Heart left ventricle (tissue), 16 donors: ENCODE data around the gene RREB1. TPM values are rescaled to one million over a fixed set of nuclear protein-coding genes. Genes with fewer than 3 reads are reported as not detected.

ENCODE experiments used
- ATAC-seq, 4 donors: fragments of 200-7000 bp; cut with Tn5 transposase; one replicate each; pipeline ENCODE4 v1.9.1; 2020 to 2022; ENCODE audit warnings: moderate library complexity in 4 of 4, mild to moderate bottlenecking in 3 of 4, moderate number of reproducible peaks in 1 of 4
- DNase-seq, 5 donors: peaks; one replicate each; pipeline ENCODE4 v3.0.0-alpha.2; 2020
- H3K27ac ChIP-seq, 12 donors: fragments of 200-600 bp; sonication (generic) in 4 of 12; one replicate each; pipeline versions ENCODE4 v1.5.0 to v1.8.0; 2016 to 2022; ENCODE audit warnings: mild to moderate bottlenecking in 2 of 12
- H3K27me3 ChIP-seq, 9 donors: fragments of 200-600 bp; sonication (generic) in 2 of 9; one replicate each; pipeline versions ENCODE4 v1.5.1 to v1.8.0; 2016 to 2022; ENCODE audit warnings: mild to moderate bottlenecking in 3 of 9
- H3K36me3 ChIP-seq, 9 donors: fragments of 200-600 bp; sonication (generic) in 2 of 9; one replicate each; pipeline versions ENCODE4 v1.5.0 to v1.8.0; 2018 to 2022; ENCODE audit warnings: mild to moderate bottlenecking in 2 of 9
- H3K4me1 ChIP-seq, 12 donors: fragments of 200-600 bp; sonication (generic) in 4 of 12; one replicate each; pipeline versions ENCODE4 v1.5.0 to v1.8.0; 2016 to 2022; ENCODE audit warnings: mild to moderate bottlenecking in 3 of 12
- H3K4me3 ChIP-seq, 12 donors: fragments of 200-600 bp; sonication (generic) in 4 of 12; one replicate each; pipeline versions ENCODE4 v1.5.0 to v1.8.0; 2017 to 2022; ENCODE audit warnings: mild to moderate bottlenecking in 9 of 12, moderate library complexity in 4 of 12
- H3K9me3 ChIP-seq, 12 donors: fragments of 200-600 bp; sonication (generic) in 4 of 12; one replicate each; pipeline versions ENCODE4 v1.5.0 to v1.8.0; 2016 to 2022; ENCODE audit warnings: mild to moderate bottlenecking in 1 of 12
- POLR2A ChIP-seq, 2 donors: fragments of 450-650 bp; IDR thresholded peaks; one replicate each; pipeline ENCODE4 v1.6.1; 2017; ENCODE audit warnings: antibody characterized with exemption in 2 of 2, mild to moderate bottlenecking in 2 of 2, moderate library complexity in 2 of 2
- WGBS, 4 donors: extraction: QIAGEN DNeasy Blood & Tissue Kit in 2 of 4; methylation state at CpG; one replicate each; pipeline versions ENCODE4 v1.1.5 to v1.1.7; 2013 to 2018; 5-methylcytosine and 5-hydroxymethylcytosine counted together
- intact Hi-C, 10 donors: fragments of 100-400 bp; cut with DNase I; formaldehyde crosslinking; loops; one replicate each; pipeline versions ENCODE4 v1.11.1 to v1.14.2; 2022
- polyA plus RNA-seq, 2 donors: library from polyadenylated mRNA; stranded (reverse); fragments of 200-250 nt; gene quantifications; one replicate each; pipeline ENCODE4 v1.2.3, GENCODE V29; 2013
- total RNA-seq, 9 donors: library from RNA; depleted of rRNA in 2 of 9; stranded (reverse); fragments of >200 nt in 2 of 9; fragmentation: NEBNext Ultra II Directional in 3 of 9; extraction: Animal tissue kit (Norgen Biotek cat#: 25700) in 3 of 9; gene quantifications; one replicate each; pipeline versions ENCODE4 v1.1.0 to v1.2.4, GENCODE V29; 2016 to 2023
- TF ChIP-seq, protein P1 (sequence below), 12 donors: fragments of 200-600 bp; sonication (generic) in 4 of 12; IDR thresholded peaks; one replicate each; pipeline versions ENCODE4 v1.5.0 to v1.8.0; 2018 to 2022; ENCODE audit warnings: antibody characterized with exemption in 12 of 12, mild to moderate bottlenecking in 5 of 12
- donor health status: ischemic (EF 13 %, LVEDD 7.1; RV severe dilation, severe dysfunction).
- donor health status: healthy with polysubstance abuse.
- donor health status: DM: no; HTN: yes; CAD: no.
- donor health status: DM: no; HTN: no; CAD: no.
- donor health status: ischemic (EF 25% LVEDD 6.9; RV normal size, moderate dysfunction).
- donor health status: ischemic (EF 25% LVEDD 5.7; RV mildly dilated, moderate dysfunction).
- donor health status: healthy.
- donor health status: DM: yes; HTN: yes; CAD: no.
- donor health status: ischemic (EF 35%, LVEDD 5.7; RV mildly dilated, moderate dysfunction).
- donor health status: nonischemic (EF 11% LVEDD 7.7; RV severe dilation, severe dysfunction).
- donor health status: DM: yes; HTN: yes; CAD: no.
- donor health status: PGD.
- donor health status: ischemic (EF 29% LVEDD 5.4; RV normal size, mild dysfunction).
- donor health status: nonischemic (EF 23%, LVEDD 6.1; RV moderate dilation, normal function).

Gene RREB1
- total and polyA plus RNA-seq, 11 donors = 8.7 to 49.4 (median 35.7) TPM

- TF ChIP-seq, protein P1, sequence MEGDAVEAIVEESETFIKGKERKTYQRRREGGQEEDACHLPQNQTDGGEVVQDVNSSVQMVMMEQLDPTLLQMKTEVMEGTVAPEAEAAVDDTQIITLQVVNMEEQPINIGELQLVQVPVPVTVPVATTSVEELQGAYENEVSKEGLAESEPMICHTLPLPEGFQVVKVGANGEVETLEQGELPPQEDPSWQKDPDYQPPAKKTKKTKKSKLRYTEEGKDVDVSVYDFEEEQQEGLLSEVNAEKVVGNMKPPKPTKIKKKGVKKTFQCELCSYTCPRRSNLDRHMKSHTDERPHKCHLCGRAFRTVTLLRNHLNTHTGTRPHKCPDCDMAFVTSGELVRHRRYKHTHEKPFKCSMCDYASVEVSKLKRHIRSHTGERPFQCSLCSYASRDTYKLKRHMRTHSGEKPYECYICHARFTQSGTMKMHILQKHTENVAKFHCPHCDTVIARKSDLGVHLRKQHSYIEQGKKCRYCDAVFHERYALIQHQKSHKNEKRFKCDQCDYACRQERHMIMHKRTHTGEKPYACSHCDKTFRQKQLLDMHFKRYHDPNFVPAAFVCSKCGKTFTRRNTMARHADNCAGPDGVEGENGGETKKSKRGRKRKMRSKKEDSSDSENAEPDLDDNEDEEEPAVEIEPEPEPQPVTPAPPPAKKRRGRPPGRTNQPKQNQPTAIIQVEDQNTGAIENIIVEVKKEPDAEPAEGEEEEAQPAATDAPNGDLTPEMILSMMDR (IDR thresholded peaks at IDR 0.05) = no peak
- TF ChIP-seq POLR2A (IDR thresholded peaks at IDR 0.05) = no peak
- no peaks in the 10 kb centered on the region for H3K36me3 ChIP-seq
- DNase-seq = no peak
- no peak overlapping the region for H3K27ac ChIP-seq
- no peak overlapping the region for H3K4me3 ChIP-seq
- WGBS, 4 donors = 93 to 95% (median 94%) methylated on average over 5 to 8 of the region's 8 CpGs
- intact Hi-C loops = no loop called here
- H3K9me3 ChIP-seq = no peaks in the 10 kb centered on the region
- ATAC-seq = no peak
- H3K4me1 ChIP-seq = peaks cover 6 to 85% (median 21%) of the 10 kb centered on the region in 12 donors
- no peaks in the 10 kb centered on the region for H3K27me3 ChIP-seq
Observed at GRCh38 chr6:7132398-7133035, 24.8 kb downstream of the RREB1 start.

DNA sequence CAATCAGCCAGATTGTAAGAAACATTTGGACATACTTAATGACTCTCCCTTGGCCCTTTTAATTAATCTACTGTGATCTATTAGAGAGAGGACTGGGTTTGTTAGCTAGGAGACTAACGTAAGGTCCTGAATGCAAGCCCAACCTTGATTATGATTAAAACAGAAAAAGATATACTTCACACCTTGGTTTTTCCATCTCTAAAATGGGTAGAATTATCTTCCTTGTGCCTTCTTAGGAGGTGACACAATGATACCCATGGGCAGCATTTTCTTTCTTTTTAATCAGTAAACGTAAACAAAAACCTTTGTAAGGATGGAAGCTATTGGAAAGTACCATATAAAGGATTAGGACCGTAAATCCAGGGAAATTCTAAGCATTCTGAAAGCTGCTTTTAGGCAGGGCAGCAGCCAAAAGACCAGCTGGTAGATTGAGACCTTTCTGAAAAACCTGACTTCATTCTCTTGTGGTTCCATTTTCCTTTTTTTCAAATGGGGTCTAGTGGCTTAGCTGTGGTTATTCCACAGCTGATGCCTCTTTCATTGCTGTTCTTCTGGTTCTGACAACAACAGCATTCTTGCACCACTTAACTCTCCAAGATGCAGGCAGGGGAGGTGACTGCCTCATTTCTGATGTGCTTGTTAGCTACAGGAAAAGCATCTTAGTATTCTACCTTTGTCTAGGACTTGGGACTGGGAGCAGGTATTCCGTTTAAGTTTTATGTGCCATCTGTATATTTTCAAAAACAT, 27.4 kb downstream of the RREB1 start:
- TF ChIP-seq POLR2A (IDR thresholded peaks at IDR 0.05) = no peak
- TF ChIP-seq, protein P1 (IDR thresholded peaks at IDR 0.05) = no peak
- DNase-seq (no peak), ATAC-seq (no peak)
- Histone ChIP-seq H3K4me1 (peaks cover 4 to 79% (median 32%) of the 10 kb centered on the region in 12 donors), H3K36me3 (no peaks in the 10 kb centered on the region), H3K27ac (peak overlapping the region in 1 of 12 donors; percentile 80), H3K27me3 (no peaks in the 10 kb centered on the region), H3K4me3 (no peak overlapping the region), H3K9me3 (no peaks in the 10 kb centered on the region)
- intact Hi-C loops = no loop called here
- 90 to 94% (median 91%) methylated on average over 4 of the region's 4 CpGs for WGBS, 4 donors

DNA sequence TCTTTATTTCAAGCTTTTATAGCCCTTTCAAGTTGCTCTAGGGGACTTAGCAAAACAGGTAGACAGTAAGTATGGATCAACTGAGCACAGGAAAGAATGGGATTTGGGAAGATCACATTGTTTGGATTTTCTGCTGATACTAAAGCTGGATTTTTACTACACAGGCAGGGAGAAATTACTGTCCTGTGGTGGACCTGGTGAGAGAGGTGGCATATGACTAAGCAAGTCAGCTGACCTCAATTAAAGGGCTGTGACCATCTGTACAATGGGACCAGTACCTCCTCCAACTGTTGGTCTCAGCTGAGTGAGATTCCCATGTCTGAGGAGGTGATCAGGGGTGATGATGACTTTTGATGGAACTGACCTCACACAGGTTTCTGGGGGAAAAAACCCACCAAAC, 28.0 kb downstream of the RREB1 start:
- Histone ChIP-seq H3K36me3 (no peaks in the 10 kb centered on the region), H3K4me1 (peaks cover 4 to 78% (median 35%) of the 10 kb centered on the region in 12 donors), H3K4me3 (no peak overlapping the region), H3K9me3 (no peaks in the 10 kb centered on the region), H3K27ac (peak overlapping the region in 1 of 12 donors; percentile 80), H3K27me3 (no peaks in the 10 kb centered on the region)
- intact Hi-C loops = no loop called here
- ATAC-seq (no peak), DNase-seq (no peak)
- no peak for TF ChIP-seq POLR2A (IDR thresholded peaks at IDR 0.05)
- TF ChIP-seq, protein P1 (IDR thresholded peaks at IDR 0.05) = no peak

DNA sequence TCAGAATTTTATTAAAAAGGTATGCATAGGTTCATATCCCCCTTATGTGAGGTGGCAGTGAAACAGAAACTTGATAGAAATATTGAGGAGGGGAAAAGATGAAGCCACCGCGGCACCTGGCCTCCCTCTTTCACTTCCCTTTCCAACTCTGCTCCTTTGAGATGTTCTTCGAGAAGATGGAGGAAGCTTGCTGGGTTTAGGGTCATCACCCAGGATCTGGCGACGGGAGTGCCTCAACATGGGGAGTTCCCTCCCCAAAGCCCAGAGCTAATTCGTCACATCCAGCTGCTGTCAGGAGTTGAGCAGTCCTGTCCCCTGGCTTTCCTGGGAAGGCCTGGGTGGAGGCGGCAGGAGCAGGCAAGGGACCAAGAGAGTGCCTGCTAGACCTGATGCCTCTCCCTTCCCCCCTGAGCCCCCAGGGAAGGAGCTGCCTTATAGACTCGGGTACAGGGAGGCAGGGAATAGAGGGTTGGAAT, 29.1 kb downstream of the RREB1 start:
- Histone ChIP-seq H3K27me3 (no peaks in the 10 kb centered on the region), H3K4me1 (peaks cover 4 to 74% (median 38%) of the 10 kb centered on the region in 12 donors), H3K36me3 (no peaks in the 10 kb centered on the region), H3K9me3 (no peaks in the 10 kb centered on the region), H3K27ac (peak overlapping the region in 11 of 12 donors; percentile 41 to 95 (median 70)), H3K4me3 (no peak overlapping the region)
- TF ChIP-seq POLR2A (IDR thresholded peaks at IDR 0.05) = no peak
- TF ChIP-seq, protein P1 (IDR thresholded peaks at IDR 0.05) = no peak
- DNase-seq = no peak
- no peak for ATAC-seq
- 61 to 71% (median 67%) methylated on average over 8 of the region's 8 CpGs for WGBS, 4 donors
- intact Hi-C loops = no loop called here
